PFSK-1 (cell line): ENCODE results near the gene KCNH6.

Experiments
- FOXP2 ChIP-seq: optimal IDR thresholded peaks from 2 replicates; pipeline ENCODE3; 2011; ENCODE audit warnings: borderline replicate concordance, control low read depth, inconsistent platforms; ENCODE audit not compliant: insufficient read depth; ENCODE audit errors: extremely low read length, extremely low read depth
- POLR2AphosphoS5 ChIP-seq: IDR thresholded peaks from 2 replicates; pipeline ENCODE4 v1.6.1; 2012; ENCODE audit warnings: low read depth, mild to moderate bottlenecking, control low read depth, low read length, moderate library complexity
- SIN3A ChIP-seq: IDR thresholded peaks from 2 replicates; pipeline ENCODE4 v1.6.1; 2012; ENCODE audit warnings: mild to moderate bottlenecking, low read length, moderate library complexity, borderline replicate concordance; ENCODE audit not compliant: insufficient read depth
- TAF1 ChIP-seq: IDR thresholded peaks from 2 replicates; pipeline ENCODE4 v1.6.1; 2012; ENCODE audit warnings: low read length, control low read depth, borderline replicate concordance; ENCODE audit not compliant: insufficient read depth
- TF ChIP-seq, protein P1 (sequence below), 2 experiments: IDR thresholded peaks; 2 replicates each; pipeline versions ENCODE4 v1.6.1 to v1.8.0; 2011 to 2012; ENCODE audit warnings: low read depth in 2 of 2, low read length in 2 of 2, control low read depth in 1 of 2, inconsistent platforms in 1 of 2, mild to moderate bottlenecking in 1 of 2, moderate library complexity in 1 of 2; ENCODE audit not compliant: insufficient read depth in 1 of 2

KCNH6 gene

DNA sequence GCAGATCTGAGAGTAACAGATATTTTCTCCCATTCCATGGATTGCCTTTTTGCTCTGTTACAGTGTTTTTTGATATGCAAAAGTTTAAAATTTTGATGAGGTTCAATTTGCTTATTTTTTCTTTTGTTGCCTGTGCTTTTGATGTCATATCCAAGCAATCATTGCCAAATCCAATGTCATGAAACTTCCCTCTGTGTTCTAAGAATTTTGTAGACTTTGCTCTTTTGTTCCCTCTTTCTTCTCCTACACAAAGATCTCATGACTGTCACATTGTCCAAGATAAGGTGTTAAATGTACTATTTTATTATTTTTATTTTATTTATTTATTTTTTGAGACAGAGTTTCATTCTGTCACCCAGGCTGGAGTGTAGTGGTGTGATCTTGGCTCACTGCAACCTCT, 18.9 kb upstream of the KCNH6 start:
- TF ChIP-seq POLR2AphosphoS5 (no peak), FOXP2 (no peak), SIN3A (no peak), TAF1 (no peak)
- TF ChIP-seq, protein P1, sequence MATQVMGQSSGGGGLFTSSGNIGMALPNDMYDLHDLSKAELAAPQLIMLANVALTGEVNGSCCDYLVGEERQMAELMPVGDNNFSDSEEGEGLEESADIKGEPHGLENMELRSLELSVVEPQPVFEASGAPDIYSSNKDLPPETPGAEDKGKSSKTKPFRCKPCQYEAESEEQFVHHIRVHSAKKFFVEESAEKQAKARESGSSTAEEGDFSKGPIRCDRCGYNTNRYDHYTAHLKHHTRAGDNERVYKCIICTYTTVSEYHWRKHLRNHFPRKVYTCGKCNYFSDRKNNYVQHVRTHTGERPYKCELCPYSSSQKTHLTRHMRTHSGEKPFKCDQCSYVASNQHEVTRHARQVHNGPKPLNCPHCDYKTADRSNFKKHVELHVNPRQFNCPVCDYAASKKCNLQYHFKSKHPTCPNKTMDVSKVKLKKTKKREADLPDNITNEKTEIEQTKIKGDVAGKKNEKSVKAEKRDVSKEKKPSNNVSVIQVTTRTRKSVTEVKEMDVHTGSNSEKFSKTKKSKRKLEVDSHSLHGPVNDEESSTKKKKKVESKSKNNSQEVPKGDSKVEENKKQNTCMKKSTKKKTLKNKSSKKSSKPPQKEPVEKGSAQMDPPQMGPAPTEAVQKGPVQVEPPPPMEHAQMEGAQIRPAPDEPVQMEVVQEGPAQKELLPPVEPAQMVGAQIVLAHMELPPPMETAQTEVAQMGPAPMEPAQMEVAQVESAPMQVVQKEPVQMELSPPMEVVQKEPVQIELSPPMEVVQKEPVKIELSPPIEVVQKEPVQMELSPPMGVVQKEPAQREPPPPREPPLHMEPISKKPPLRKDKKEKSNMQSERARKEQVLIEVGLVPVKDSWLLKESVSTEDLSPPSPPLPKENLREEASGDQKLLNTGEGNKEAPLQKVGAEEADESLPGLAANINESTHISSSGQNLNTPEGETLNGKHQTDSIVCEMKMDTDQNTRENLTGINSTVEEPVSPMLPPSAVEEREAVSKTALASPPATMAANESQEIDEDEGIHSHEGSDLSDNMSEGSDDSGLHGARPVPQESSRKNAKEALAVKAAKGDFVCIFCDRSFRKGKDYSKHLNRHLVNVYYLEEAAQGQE (IDR thresholded peaks at IDR 0.05; ENCODE audit: insufficient read depth in 1 of 2, low read depth in 2 of 2, low read length in 2 of 2), result no peak

DNA sequence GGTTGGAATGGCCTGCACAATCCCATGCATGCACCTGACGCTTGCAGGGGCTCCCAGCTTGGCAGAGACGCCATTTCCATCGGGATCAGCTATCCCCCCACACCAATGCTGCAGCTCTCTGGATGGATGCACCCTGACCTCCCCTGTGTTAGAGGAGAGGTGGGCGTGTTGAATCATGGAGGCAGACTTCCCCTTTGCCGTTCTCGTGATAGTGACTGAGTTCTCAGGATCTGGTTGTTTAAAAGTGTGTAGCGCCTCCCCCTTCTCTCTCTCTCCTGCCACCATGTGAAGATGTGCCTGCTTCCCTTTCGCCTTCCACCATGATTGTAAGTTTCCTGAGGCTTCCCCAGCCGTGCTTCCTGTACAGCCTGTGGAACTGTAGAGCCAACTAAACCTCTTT, 17.8 kb upstream of the KCNH6 start:
- no peak for TF ChIP-seq POLR2AphosphoS5
- TF ChIP-seq TAF1, result no peak
- no peak for TF ChIP-seq FOXP2
- TF ChIP-seq, protein P1 (IDR thresholded peaks at IDR 0.05; ENCODE audit: insufficient read depth in 1 of 2, low read depth in 2 of 2, low read length in 2 of 2), result no peak
- TF ChIP-seq SIN3A, result no peak

DNA sequence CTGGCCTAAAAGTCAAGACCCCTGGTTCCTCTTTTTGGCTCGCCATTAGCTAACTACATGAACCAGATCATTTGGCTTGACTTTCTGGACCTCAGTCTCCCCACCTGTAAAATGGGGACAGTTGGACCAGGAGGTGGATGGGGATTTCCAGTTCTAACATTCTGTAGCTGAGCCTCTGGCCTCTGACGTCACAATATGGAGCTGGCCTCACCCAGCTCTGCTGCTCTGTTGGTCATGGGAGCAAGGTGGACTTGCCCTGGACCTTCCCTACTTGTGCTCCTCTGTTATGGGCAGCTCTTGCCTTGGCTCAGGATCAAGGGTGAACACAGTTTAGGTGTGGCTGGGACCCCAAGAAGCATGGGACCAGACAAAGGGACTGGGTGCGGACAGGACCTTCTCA, 16.5 kb upstream of the KCNH6 start:
- no peak for TF ChIP-seq FOXP2

DNA sequence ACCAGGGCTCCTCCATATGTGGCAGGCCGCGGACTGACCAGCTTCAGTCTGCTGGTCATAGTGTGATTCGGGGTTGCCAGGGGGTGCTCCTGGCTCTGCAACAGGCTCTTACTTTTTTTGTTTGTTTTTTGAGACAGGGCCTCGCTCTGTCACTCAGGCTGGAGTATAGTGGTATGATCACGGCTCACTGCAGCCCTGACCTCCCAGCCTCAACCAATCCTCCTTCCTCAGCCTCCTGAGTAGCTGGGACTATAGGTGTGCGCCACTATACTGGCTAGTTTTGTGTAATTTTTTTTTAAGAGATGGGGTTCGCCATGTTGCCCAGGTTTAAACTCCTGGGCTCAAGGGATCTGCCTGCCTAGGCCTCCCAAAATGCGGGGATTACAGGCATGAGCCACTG, 11.8 kb upstream of the KCNH6 start:
- TF ChIP-seq, protein P1 (IDR thresholded peaks at IDR 0.05; ENCODE audit: insufficient read depth in 1 of 2, low read depth in 2 of 2, low read length in 2 of 2), result no peak
- TF ChIP-seq FOXP2 (no peak), TAF1 (no peak), SIN3A (no peak), POLR2AphosphoS5 (no peak)

DNA sequence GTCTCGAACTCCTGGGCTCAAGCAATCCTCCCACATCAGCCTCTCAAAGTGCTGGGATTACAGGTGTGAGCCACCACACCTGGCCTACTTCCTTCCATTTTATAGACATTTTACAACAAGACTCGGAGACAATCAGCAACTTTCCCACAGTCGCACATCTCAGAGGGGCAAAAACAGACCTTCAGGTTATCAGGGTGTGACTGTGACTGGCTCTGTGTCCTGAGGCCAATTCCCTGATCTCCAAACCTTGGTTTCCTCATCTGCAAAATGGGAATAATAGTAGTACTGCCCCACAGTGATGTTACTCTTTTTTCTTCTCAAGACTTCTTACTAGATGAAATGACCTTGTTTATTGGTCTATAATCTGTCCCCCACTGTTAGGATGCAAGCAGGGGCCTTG, 10.8 kb upstream of the KCNH6 start:
- TF ChIP-seq SIN3A (no peak), TAF1 (no peak)
- TF ChIP-seq, protein P1 (IDR thresholded peaks at IDR 0.05; ENCODE audit: insufficient read depth in 1 of 2, low read depth in 2 of 2, low read length in 2 of 2), result no peak
